ENCODE measurements around the gene GPR173. TPM values are rescaled to one million over a fixed set of nuclear protein-coding genes. Genes with fewer than 3 reads are reported as not detected.

The GPR173 gene
- total and polyA plus RNA-seq, 2 of the 8 experiments (the other 6 are each of a cell fraction or from before 2014, with no cell fraction given): 7.0 to 11.3 TPM

DNA sequence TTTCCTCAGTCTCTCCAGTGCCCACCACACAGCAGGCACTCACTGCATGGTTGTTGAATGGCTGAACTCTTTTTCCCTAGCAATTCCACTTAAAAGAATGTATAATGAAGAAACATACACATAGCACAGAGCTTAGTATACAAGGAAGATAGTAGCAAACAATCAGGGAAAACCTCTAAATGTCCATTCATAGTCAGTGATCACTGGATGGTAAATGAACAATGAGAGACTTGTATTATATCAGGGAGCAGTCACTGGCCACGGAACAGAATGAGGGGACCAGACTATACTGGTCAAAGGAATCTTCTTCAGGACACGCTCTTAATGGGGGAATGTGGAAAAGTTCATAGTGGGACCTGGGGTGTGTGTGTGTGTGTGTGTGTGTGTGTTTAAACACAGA, 46.6 kb upstream of the GPR173 start:
- FAIRE-seq: no peak
- no peak for DNase-seq (ENCODE audit: low read depth in 1 of 2, low spot score in 2 of 2)
- Histone ChIP-seq H4K5ac (ENCODE audit: insufficient read length, low read depth, low read length) (no peak overlapping the region), H3K14ac (ENCODE audit: insufficient read length) (no peak overlapping the region), H3K4me1 (replicated peaks in 1 of 4; ENCODE audit: control insufficient read depth in 3 of 4, insufficient read depth in 4 of 4, low read length in 3 of 4) (no peaks in the 10 kb centered on the region), H2BK5ac (ENCODE audit: low read depth, low read length) (no peak overlapping the region), H3K9me3 (ENCODE audit: insufficient read depth in 2 of 2, low read depth in 1 of 2, low read length in 1 of 2) (no peaks in the 10 kb centered on the region), H3K27ac (ENCODE audit: low read depth, low read length) (no peak overlapping the region), H3K4me2 (ENCODE audit: insufficient read depth in 1 of 2, low read depth in 2 of 2, low read length in 2 of 2) (no peak overlapping the region), H2BK20ac (ENCODE audit: low read length) (no peak overlapping the region), H3K23ac (ENCODE audit: insufficient read length) (no peak overlapping the region), H3K27me3 (replicated peaks in 1 of 4; ENCODE audit: control insufficient read depth in 3 of 4, extremely low read depth in 1 of 4, insufficient read depth in 3 of 4, low read length in 3 of 4) (peaks cover 0 to 15% (median 2%) of the 10 kb centered on the region in 4 experiments; a peak in 2 of 7 replicates), H4K8ac (ENCODE audit: extremely low read depth, insufficient read depth, low read length) (no peak overlapping the region), H2AFZ (ENCODE audit: low read length) (no peak overlapping the region), H3K79me1 (ENCODE audit: low read depth, low read length) (no peaks in the 10 kb centered on the region), H3K9ac (replicated peaks in 1 of 4; ENCODE audit: extremely low read depth in 1 of 4, low read depth in 3 of 4, low read length in 3 of 4) (no peak overlapping the region), H2BK12ac (ENCODE audit: low read depth, low read length) (no peak overlapping the region), H3K56ac (replicated peaks; ENCODE audit: insufficient read length, low read depth, low read length) (no peak overlapping the region), H3K4ac (replicated peaks; ENCODE audit: insufficient read length, low read depth, low read length) (no peak overlapping the region), H2BK15ac (ENCODE audit: low read length) (no peak overlapping the region), H3K79me2 (ENCODE audit: control insufficient read depth in 1 of 2, insufficient read depth in 2 of 2, low read length in 2 of 2) (no peaks in the 10 kb centered on the region), H4K91ac (replicated peaks; ENCODE audit: insufficient read length, low read length) (no peak overlapping the region), H2AK5ac (ENCODE audit: low read depth, low read length) (no peak overlapping the region), H3K23me2 (ENCODE audit: low read depth, low read length) (no peaks in the 10 kb centered on the region), H4K20me1 (replicated peaks in 1 of 2; ENCODE audit: control insufficient read depth in 1 of 2, insufficient read depth in 2 of 2, low read length in 2 of 2) (no peaks in the 10 kb centered on the region), H3K18ac (ENCODE audit: extremely low read depth, low read length) (no peak overlapping the region), H2BK120ac (replicated peaks; ENCODE audit: low read depth, low read length) (no peak overlapping the region), H3K4me3 (ENCODE audit: extremely low read depth in 1 of 4, insufficient read depth in 2 of 4, low read depth in 3 of 4, low read length in 4 of 4) (no peak overlapping the region), H3K36me3 (ENCODE audit: control insufficient read depth in 2 of 4, insufficient read depth in 4 of 4, low read length in 3 of 4) (no peaks in the 10 kb centered on the region)
- TF ChIP-seq PHF8 (conservative IDR thresholded peaks at IDR 0.05; ENCODE audit: low read depth, low read length): no peak
- TF ChIP-seq, protein P1, sequence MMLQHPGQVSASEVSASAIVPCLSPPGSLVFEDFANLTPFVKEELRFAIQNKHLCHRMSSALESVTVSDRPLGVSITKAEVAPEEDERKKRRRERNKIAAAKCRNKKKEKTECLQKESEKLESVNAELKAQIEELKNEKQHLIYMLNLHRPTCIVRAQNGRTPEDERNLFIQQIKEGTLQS (IDR thresholded peaks at IDR 0.05; ENCODE audit: insufficient read depth, low read depth, low read length): no peak
- CTCF ChIA-PET (ENCODE audit: partially characterized antibody): interaction anchor here (1.2 kb wide), 1 partner anchor 12 kb away, joined by 4 read pairs; no protein-coding TSS in a partner anchor
- POLR2A ChIA-PET (ENCODE audit: partially characterized antibody): interaction anchor here (0.8 kb wide), 1 partner anchor 9 kb away, joined by 3 read pairs; no protein-coding TSS in a partner anchor
- WGBS, 2 experiments (ENCODE audit: extremely low coverage in 1 of 2, insufficient coverage in 1 of 2, insufficient read length in 1 of 2, insufficient replicate concordance in 2 of 2, low coverage in 1 of 2, low lambda C conversion rate in 2 of 2, missing lambda C conversion rate in 1 of 2): 92% methylated on average over 2 of the region's 2 CpGs; no CpG with 5 or more reads in 1 of the 2 experiments
